Measurements from ENCODE around the gene NAT8.
"Not testable (repeated sequence)": the region's sequence is repeated elsewhere in the genome, so short reads cannot be mapped to it uniquely, and the experiment has no call there.

NAT8 gene

DNA sequence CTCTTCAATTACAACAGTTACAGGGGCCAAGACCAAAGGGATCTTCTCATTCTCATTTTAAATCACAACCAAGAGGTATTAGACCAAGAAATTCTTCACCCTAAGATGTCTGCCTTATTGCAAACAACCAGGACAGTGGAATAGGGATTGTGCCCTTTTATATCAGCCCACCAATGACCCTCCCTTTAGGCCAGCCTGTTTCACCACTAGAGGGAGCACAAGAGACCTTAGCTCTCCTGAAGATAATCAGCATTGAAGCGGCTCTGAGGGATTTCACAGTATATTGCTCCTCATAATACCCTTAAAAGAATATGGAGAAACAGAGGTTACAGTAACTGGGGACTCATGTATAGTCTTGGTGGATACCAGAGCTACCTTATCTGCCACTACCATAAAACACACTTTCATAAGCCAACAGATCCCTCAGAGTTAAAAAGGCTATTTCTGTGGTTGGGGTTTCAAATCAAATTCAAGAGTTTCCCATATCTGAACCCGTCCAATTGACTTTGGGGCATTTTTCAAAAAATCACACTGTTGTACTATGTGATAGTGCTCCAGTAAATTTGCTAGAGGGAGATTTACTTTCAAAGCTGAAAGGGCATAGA lies 11.5 kb downstream of the NAT8 start:
- H3K27me3 ChIP-seq (replicated peaks; ENCODE audit: control insufficient read depth, insufficient read depth, low read length); H3K9ac ChIP-seq (ENCODE audit: low read length); H3K4me1 ChIP-seq (ENCODE audit: control insufficient read depth, insufficient read depth, low read length); H3K9me3 ChIP-seq (ENCODE audit: control insufficient read depth, low read length); H3K4me3 ChIP-seq (ENCODE audit: low read length); H3K36me3 ChIP-seq (ENCODE audit: control insufficient read depth, insufficient read depth, low read length, severe bottlenecking): not testable (repeated sequence)
- DNase-seq (ENCODE audit: low read depth), result peak; percentile 6

DNA sequence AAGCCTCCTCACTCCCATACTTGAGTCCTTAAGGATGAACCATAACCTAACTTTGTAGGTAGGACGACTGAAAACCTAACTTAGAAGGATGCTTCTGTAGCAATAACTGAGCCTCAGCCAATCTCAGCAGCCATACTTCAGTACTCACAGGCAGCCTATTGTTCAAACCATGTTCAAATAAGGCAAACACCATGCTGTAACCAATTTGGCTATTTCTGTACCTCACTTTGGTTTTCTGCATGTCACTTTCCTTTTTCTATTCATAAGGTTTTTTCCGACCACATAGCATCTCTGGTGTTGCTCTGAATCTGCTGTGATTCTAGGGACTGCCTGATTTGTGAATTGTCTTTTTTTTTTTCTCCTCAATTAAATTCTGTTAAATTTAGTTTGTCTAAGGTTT lies 13.7 kb downstream of the NAT8 start:
- not testable (repeated sequence) for H3K36me3 ChIP-seq (ENCODE audit: control insufficient read depth, insufficient read depth, low read length, severe bottlenecking); H3K9me3 ChIP-seq (ENCODE audit: control insufficient read depth, low read length); H3K27me3 ChIP-seq (replicated peaks; ENCODE audit: control insufficient read depth, insufficient read depth, low read length); H3K4me3 ChIP-seq (ENCODE audit: low read length); H3K9ac ChIP-seq (ENCODE audit: low read length); H3K4me1 ChIP-seq (ENCODE audit: control insufficient read depth, insufficient read depth, low read length); DNase-seq (ENCODE audit: low read depth)

DNA sequence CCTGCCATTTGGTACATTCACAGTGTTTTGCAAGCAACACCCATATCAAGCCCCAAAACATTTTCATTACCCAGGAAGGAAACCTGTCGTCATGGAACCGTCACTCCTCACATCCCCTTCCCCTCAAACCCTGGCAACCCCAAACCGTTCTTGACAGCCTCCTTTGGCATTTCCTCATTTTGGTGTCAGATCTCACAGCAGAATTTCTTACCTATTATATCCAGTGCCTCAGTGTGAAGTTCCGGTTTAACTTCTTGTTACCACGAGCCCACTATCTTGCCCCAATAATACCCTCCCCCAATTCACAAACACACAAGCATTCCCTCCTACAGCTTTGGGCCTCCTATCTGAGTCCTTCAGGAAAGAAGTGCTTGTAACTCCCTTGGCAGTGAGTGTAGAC lies 16.0 kb downstream of the NAT8 start:
- DNase-seq (ENCODE audit: low read depth); H3K27me3 ChIP-seq (replicated peaks; ENCODE audit: control insufficient read depth, insufficient read depth, low read length); H3K9me3 ChIP-seq (ENCODE audit: control insufficient read depth, low read length); H3K36me3 ChIP-seq (ENCODE audit: control insufficient read depth, insufficient read depth, low read length, severe bottlenecking); H3K4me3 ChIP-seq (ENCODE audit: low read length); H3K4me1 ChIP-seq (ENCODE audit: control insufficient read depth, insufficient read depth, low read length); H3K9ac ChIP-seq (ENCODE audit: low read length): not testable (repeated sequence)

DNA sequence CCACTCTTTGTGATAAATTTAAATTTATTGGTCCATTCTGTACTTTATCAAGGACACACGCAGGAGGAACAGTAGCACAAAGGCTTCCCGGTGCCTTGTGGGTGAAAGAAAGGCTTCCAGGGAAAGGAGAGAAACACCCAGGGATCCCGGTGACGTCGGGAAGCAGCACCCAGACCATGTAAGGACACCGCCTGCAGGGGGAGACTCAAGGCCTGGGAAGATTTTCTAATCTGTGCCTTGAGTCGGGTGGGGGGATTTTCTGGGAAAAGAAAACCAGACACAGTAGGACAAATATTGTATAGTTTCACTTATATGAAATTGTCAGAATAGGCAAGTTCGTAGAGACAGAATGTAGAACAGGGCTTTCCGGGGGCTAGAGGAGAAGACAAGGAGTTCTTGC lies 17.6 kb downstream of the NAT8 start:
- not testable (repeated sequence) for H3K4me3 ChIP-seq (ENCODE audit: low read length); H3K9me3 ChIP-seq (ENCODE audit: control insufficient read depth, low read length); H3K27me3 ChIP-seq (replicated peaks; ENCODE audit: control insufficient read depth, insufficient read depth, low read length); H3K4me1 ChIP-seq (ENCODE audit: control insufficient read depth, insufficient read depth, low read length); H3K36me3 ChIP-seq (ENCODE audit: control insufficient read depth, insufficient read depth, low read length, severe bottlenecking); H3K9ac ChIP-seq (ENCODE audit: low read length); DNase-seq (ENCODE audit: low read depth)

DNA sequence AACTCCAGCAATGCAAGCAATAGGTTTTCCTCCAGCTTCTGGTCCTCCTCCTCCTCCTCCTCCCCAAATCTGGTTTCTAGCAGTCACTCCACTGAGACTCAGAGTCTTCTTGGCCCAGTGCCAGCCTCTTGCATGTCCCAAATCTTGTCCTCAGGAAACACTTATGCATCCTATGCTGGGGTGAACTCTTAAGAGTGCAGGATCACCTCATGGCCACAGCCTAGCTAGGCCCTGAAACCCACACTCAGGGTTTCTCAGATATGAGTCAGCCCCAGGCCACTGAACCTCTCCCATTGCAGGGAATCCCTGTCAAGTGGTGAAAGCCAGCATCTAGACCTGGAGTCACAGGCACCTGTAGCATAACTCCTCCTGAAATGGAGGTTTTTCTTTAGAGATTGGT lies 18.2 kb downstream of the NAT8 start:
- H3K9me3 ChIP-seq (ENCODE audit: control insufficient read depth, low read length); H3K4me3 ChIP-seq (ENCODE audit: low read length); DNase-seq (ENCODE audit: low read depth); H3K4me1 ChIP-seq (ENCODE audit: control insufficient read depth, insufficient read depth, low read length); H3K36me3 ChIP-seq (ENCODE audit: control insufficient read depth, insufficient read depth, low read length, severe bottlenecking); H3K9ac ChIP-seq (ENCODE audit: low read length); H3K27me3 ChIP-seq (replicated peaks; ENCODE audit: control insufficient read depth, insufficient read depth, low read length): not testable (repeated sequence)

DNA sequence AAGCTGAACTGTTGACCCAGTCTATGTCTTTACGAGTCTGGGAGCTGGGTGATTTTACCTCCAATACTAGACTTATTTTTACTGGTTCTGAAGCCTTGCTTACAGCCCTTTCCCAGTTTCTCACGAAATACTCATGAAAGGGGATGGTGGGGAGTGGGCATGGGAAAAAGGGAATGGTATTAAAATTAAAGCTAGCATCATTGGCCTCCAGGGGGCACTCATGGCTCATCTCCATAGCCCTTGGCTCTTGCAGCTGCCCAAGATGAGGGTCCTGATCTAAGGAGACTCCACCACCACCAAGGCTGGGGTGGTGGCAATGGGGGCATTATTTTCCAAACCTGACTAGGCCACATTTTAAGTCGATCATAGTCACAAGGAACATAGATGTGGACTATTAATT lies 22.3 kb downstream of the NAT8 start:
- not testable (repeated sequence) for H3K9me3 ChIP-seq (ENCODE audit: control insufficient read depth, low read length); H3K36me3 ChIP-seq (ENCODE audit: control insufficient read depth, insufficient read depth, low read length, severe bottlenecking); DNase-seq (ENCODE audit: low read depth); H3K27me3 ChIP-seq (replicated peaks; ENCODE audit: control insufficient read depth, insufficient read depth, low read length); H3K4me1 ChIP-seq (ENCODE audit: control insufficient read depth, insufficient read depth, low read length); H3K9ac ChIP-seq (ENCODE audit: low read length); H3K4me3 ChIP-seq (ENCODE audit: low read length)

GRCh38 chr2:73614997-73615396 lies 27.2 kb downstream of the NAT8 start:
- no peaks in the 10 kb centered on the region for H3K9me3 ChIP-seq (ENCODE audit: control insufficient read depth, low read length)
- H3K27me3 ChIP-seq (replicated peaks; ENCODE audit: control insufficient read depth, insufficient read depth, low read length), result no peaks in the 10 kb centered on the region
- DNase-seq (ENCODE audit: low read depth), result no peak
- no peak overlapping the region for H3K4me3 ChIP-seq (ENCODE audit: low read length)
- H3K36me3 ChIP-seq (ENCODE audit: control insufficient read depth, insufficient read depth, low read length, severe bottlenecking), result no peaks in the 10 kb centered on the region
- no peak overlapping the region for H3K9ac ChIP-seq (ENCODE audit: low read length)
- H3K4me1 ChIP-seq (ENCODE audit: control insufficient read depth, insufficient read depth, low read length), result peaks cover 7% of the 10 kb centered on the region

GRCh38 chr2:73614105-73614504 lies 28.1 kb downstream of the NAT8 start:
- no peaks in the 10 kb centered on the region for H3K9me3 ChIP-seq (ENCODE audit: control insufficient read depth, low read length)
- no peaks in the 10 kb centered on the region for H3K27me3 ChIP-seq (replicated peaks; ENCODE audit: control insufficient read depth, insufficient read depth, low read length)
- no peaks in the 10 kb centered on the region for H3K36me3 ChIP-seq (ENCODE audit: control insufficient read depth, insufficient read depth, low read length, severe bottlenecking)
- H3K4me1 ChIP-seq (ENCODE audit: control insufficient read depth, insufficient read depth, low read length), result peaks cover 9% of the 10 kb centered on the region
- H3K4me3 ChIP-seq (ENCODE audit: low read length), result no peak overlapping the region
- H3K9ac ChIP-seq (ENCODE audit: low read length), result no peak overlapping the region
- DNase-seq (ENCODE audit: low read depth), result no peak

DNA sequence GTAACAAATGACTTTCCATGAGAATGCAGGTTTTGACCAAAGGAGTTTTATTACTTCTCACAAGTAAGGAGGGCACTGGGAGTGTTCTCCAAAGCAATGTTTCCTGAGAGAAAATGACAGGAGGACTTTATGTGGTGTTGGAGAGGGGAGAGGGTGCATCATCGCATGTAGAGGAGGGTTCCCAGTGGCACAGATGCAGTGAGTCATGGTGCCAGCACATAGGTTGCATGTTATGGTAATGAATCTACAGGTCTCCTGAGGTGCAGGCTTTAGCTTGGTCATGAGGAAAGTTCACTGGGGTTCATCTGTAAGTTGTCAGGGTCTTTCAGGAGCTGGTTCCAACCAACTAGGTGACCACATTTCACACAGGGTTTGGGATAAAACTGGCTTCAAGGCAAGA lies 30.4 kb downstream of the NAT8 start:
- H3K9ac ChIP-seq (ENCODE audit: low read length), result no peak overlapping the region
- H3K9me3 ChIP-seq (ENCODE audit: control insufficient read depth, low read length), result no peaks in the 10 kb centered on the region
- DNase-seq (ENCODE audit: low read depth), result no peak
- peaks cover 9% of the 10 kb centered on the region for H3K4me1 ChIP-seq (ENCODE audit: control insufficient read depth, insufficient read depth, low read length)
- H3K4me3 ChIP-seq (ENCODE audit: low read length), result no peak overlapping the region
- H3K36me3 ChIP-seq (ENCODE audit: control insufficient read depth, insufficient read depth, low read length, severe bottlenecking), result no peaks in the 10 kb centered on the region
- H3K27me3 ChIP-seq (replicated peaks; ENCODE audit: control insufficient read depth, insufficient read depth, low read length), result no peaks in the 10 kb centered on the region

DNA sequence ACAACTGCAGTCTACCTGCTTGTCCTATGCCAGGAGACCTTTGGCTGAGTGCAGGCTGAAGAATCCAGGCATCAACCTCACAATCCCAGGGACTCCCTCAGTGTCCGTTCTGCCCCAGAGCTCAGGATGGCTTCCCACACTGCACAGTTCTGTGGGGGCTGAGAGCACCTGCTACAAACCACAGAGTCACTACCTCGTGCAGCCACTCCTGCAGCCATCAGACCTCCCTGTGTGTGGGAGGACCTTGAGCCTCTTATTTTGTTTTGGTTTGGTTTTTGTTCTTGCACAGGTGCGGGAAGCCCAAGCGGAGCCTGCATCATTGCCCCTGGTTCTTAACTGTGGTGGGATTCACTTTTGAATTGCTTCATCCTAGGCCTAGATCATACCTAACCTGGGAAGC lies 31.0 kb downstream of the NAT8 start:
- no peak for DNase-seq (ENCODE audit: low read depth)
- no peak overlapping the region for H3K9ac ChIP-seq (ENCODE audit: low read length)
- H3K27me3 ChIP-seq (replicated peaks; ENCODE audit: control insufficient read depth, insufficient read depth, low read length), result no peaks in the 10 kb centered on the region
- H3K9me3 ChIP-seq (ENCODE audit: control insufficient read depth, low read length), result no peaks in the 10 kb centered on the region
- H3K4me1 ChIP-seq (ENCODE audit: control insufficient read depth, insufficient read depth, low read length), result peaks cover 9% of the 10 kb centered on the region
- H3K4me3 ChIP-seq (ENCODE audit: low read length), result no peak overlapping the region
- H3K36me3 ChIP-seq (ENCODE audit: control insufficient read depth, insufficient read depth, low read length, severe bottlenecking), result no peaks in the 10 kb centered on the region

- no peaks in the 10 kb centered on the region for H3K9me3 ChIP-seq (ENCODE audit: control insufficient read depth, low read length)
- no peaks in the 10 kb centered on the region for H3K36me3 ChIP-seq (ENCODE audit: control insufficient read depth, insufficient read depth, low read length, severe bottlenecking)
- no peak for DNase-seq (ENCODE audit: low read depth)
- H3K4me1 ChIP-seq (ENCODE audit: control insufficient read depth, insufficient read depth, low read length), result peaks cover 9% of the 10 kb centered on the region
- no peak overlapping the region for H3K4me3 ChIP-seq (ENCODE audit: low read length)
- no peak overlapping the region for H3K9ac ChIP-seq (ENCODE audit: low read length)
- H3K27me3 ChIP-seq (replicated peaks; ENCODE audit: control insufficient read depth, insufficient read depth, low read length), result no peaks in the 10 kb centered on the region
Observed at GRCh38 chr2:73610111-73610510, 32.1 kb downstream of the NAT8 start.

DNA sequence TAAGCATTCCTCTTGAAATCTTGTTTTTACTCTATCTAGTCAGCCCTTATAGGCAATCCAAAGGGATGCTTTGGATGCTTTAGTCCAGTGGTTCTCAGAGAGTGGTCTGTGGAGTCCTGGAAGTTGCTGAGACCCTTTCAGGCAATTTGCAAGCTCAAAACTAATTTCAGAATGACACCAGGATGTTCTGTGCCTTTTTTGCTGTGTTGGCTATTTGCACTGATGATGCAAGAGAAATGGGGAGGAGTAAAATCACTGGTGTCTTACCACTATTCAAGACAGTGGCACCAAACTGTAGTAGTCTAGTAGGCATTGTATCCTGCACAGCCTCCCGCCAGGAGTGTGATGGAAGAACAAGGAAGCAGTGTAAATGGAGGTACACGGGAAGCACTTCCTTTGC lies 37.6 kb downstream of the NAT8 start:
- not testable (repeated sequence) for DNase-seq (ENCODE audit: low read depth); H3K9me3 ChIP-seq (ENCODE audit: control insufficient read depth, low read length); H3K4me1 ChIP-seq (ENCODE audit: control insufficient read depth, insufficient read depth, low read length); H3K27me3 ChIP-seq (replicated peaks; ENCODE audit: control insufficient read depth, insufficient read depth, low read length); H3K9ac ChIP-seq (ENCODE audit: low read length); H3K36me3 ChIP-seq (ENCODE audit: control insufficient read depth, insufficient read depth, low read length, severe bottlenecking); H3K4me3 ChIP-seq (ENCODE audit: low read length)
